GM23338 (cell line): Measurements from ENCODE around the gene MPRIP. TPM values are rescaled to one million over a fixed set of nuclear protein-coding genes. Genes with fewer than 3 reads are reported as not detected.
A peak's percentile ranks its signal among the peaks of the same experiment; 100 is the strongest.

Source experiments
- ATAC-seq: fragments of 200-7000 bp; cut with Tn5 transposase; 3 replicates; pipeline ENCODE4 v1.9.1; 2020
- DNase-seq: peaks from one replicate; pipeline ENCODE4 v3.0.0-alpha.2; 2015; ENCODE audit warnings: low spot score
- H2AFZ ChIP-seq: fragments of 200-600 bp; sonication (generic); 2 replicates; pipeline ENCODE4 v1.8.0; 2016; ENCODE audit warnings: antibody characterized with exemption, mild to moderate bottlenecking, moderate library complexity
- H3F3A ChIP-seq: fragments of 200-600 bp; sonication (generic); replicated peaks from 2 replicates; pipeline ENCODE4 v1.8.0; 2017; ENCODE audit warnings: antibody characterized with exemption, mixed run types, low read depth
- H3K27ac ChIP-seq: fragments of 200-600 bp; sonication (generic); 2 replicates; pipeline ENCODE4 v1.6.1; 2016; ENCODE audit warnings: low read depth
- H3K27me3 ChIP-seq: fragments of 200-600 bp; sonication (generic); 2 replicates; pipeline ENCODE4 v1.8.0; 2016; ENCODE audit warnings: mild to moderate bottlenecking, mixed run types, moderate library complexity; ENCODE audit not compliant: insufficient read depth
- H3K36me3 ChIP-seq: fragments of 200-600 bp; sonication (generic); 2 replicates; pipeline ENCODE4 v1.8.0; 2016; ENCODE audit warnings: mild to moderate bottlenecking; ENCODE audit not compliant: insufficient read depth
- H3K4me1 ChIP-seq: fragments of 200-600 bp; sonication (generic); 2 replicates; pipeline ENCODE4 v1.8.0; 2016; ENCODE audit warnings: mild to moderate bottlenecking, moderate library complexity; ENCODE audit not compliant: insufficient read depth
- H3K4me2 ChIP-seq: fragments of 200-600 bp; sonication (generic); 2 replicates; pipeline ENCODE4 v1.7.1; 2017; ENCODE audit warnings: mixed run types
- H3K4me3 ChIP-seq: fragments of 200-600 bp; sonication (generic); 2 replicates; pipeline ENCODE4 v1.6.1; 2016; ENCODE audit warnings: mixed run types
- H3K79me2 ChIP-seq: fragments of 200-600 bp; sonication (generic); replicated peaks from 2 replicates; pipeline ENCODE4 v1.8.0; 2017; ENCODE audit warnings: mild to moderate bottlenecking; ENCODE audit not compliant: insufficient read depth
- H3K9me2 ChIP-seq: fragments of 200-600 bp; sonication (generic); 2 replicates; pipeline ENCODE4 v1.8.0; 2017; ENCODE audit not compliant: insufficient read depth
- H4K20me1 ChIP-seq: fragments of 200-600 bp; sonication (generic); replicated peaks from 2 replicates; pipeline ENCODE4 v1.8.0; 2017; ENCODE audit warnings: mild to moderate bottlenecking; ENCODE audit not compliant: insufficient read depth
- H3K27ac Mint-ChIP-seq: 2 replicates; pipeline ENCODE4 v1.8.0; 2020; ENCODE audit warnings: inconsistent platforms, mild to moderate bottlenecking, moderate library complexity, mixed read lengths
- H3K27me3 Mint-ChIP-seq: 3 replicates; pipeline ENCODE4 v1.8.0; 2022; ENCODE audit warnings: low read depth, mild to moderate bottlenecking, moderate library complexity, mixed read lengths, inconsistent platforms; ENCODE audit not compliant: insufficient read depth, poor library complexity
- H3K36me3 Mint-ChIP-seq: 3 replicates; pipeline ENCODE4 v1.8.0; 2021; ENCODE audit warnings: low read depth, mild to moderate bottlenecking, inconsistent platforms, moderate library complexity, mixed read lengths
- H3K4me1 Mint-ChIP-seq: 3 replicates; pipeline ENCODE4 v1.8.0; 2020; ENCODE audit warnings: mild to moderate bottlenecking, inconsistent platforms, mixed read lengths
- H3K4me3 Mint-ChIP-seq: 3 replicates; pipeline ENCODE4 v1.8.0; 2021; ENCODE audit warnings: moderate library complexity, mild to moderate bottlenecking, inconsistent platforms, mixed read lengths
- H3K9me3 Mint-ChIP-seq: 3 replicates; pipeline ENCODE4 v1.8.0; 2020; ENCODE audit warnings: moderate library complexity, mild to moderate bottlenecking, inconsistent platforms, mixed read lengths
- POLR2AphosphoS5 ChIP-seq: IDR thresholded peaks from 2 replicates; pipeline ENCODE4 v1.6.1; 2016; ENCODE audit warnings: antibody characterized with exemption, low read depth
- long read RNA-seq: library from polyadenylated mRNA; unstranded; transcript quantifications from one replicate; pipeline ENCODE4 v2.0.0, GENCODE V29; 2020; ENCODE audit not compliant: unreplicated experiment
- polyA plus RNA-seq: library from polyadenylated mRNA; unstranded; fragments of >200 nt; fragmentation: Nextera tagmentation; extraction: Ambion mirVana; gene quantifications from 2 replicates; pipeline ENCODE4 v1.2.1, GENCODE V29; 2016
- total RNA-seq: library from RNA; depleted of rRNA; stranded (reverse); fragments of >200 nt; shearing (Covaris generic); gene quantifications from 2 replicates; pipeline ENCODE4 v1.2.3, GENCODE V29; 2014; rRNA removed
- TF ChIP-seq, protein P1 (sequence below): fragments of 250-450 bp; sonication (Bioruptor Pico); IDR thresholded peaks from 2 replicates; pipeline ENCODE4 v1.5.0; 2020; ENCODE audit warnings: mild to moderate bottlenecking, moderate library complexity

MPRIP gene, protein sequence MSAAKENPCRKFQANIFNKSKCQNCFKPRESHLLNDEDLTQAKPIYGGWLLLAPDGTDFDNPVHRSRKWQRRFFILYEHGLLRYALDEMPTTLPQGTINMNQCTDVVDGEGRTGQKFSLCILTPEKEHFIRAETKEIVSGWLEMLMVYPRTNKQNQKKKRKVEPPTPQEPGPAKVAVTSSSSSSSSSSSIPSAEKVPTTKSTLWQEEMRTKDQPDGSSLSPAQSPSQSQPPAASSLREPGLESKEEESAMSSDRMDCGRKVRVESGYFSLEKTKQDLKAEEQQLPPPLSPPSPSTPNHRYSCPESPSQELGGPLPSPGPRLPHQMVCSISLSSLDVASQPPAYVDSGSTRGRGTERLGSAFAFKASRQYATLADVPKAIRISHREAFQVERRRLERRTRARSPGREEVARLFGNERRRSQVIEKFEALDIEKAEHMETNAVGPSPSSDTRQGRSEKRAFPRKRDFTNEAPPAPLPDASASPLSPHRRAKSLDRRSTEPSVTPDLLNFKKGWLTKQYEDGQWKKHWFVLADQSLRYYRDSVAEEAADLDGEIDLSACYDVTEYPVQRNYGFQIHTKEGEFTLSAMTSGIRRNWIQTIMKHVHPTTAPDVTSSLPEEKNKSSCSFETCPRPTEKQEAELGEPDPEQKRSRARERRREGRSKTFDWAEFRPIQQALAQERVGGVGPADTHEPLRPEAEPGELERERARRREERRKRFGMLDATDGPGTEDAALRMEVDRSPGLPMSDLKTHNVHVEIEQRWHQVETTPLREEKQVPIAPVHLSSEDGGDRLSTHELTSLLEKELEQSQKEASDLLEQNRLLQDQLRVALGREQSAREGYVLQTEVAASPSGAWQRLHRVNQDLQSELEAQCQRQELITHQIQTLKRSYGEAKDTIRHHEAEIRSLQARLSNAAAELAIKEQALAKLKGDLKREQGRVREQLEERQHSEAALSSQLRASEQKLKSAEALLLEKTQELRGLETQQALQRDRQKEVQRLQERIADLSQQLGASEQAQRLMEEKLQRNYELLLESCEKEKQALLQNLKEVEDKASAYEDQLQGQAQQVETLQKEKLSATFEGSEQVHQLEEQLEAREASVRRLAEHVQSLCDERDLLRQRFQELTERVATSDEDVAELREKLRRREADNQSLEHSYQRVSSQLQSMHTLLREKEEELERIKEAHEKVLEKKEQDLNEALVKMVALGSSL (N-terminal part only)
- total RNA-seq (84.6 and 113 TPM in 2 replicates), polyA plus RNA-seq (36.5 and 39.3 TPM in 2 replicates)
- long read RNA-seq, partial matches to known transcripts, result 2 of 4 reads
- long read RNA-seq, other reads (novel, unspliced or antisense), result 2 of 4 reads

- Mint-ChIP-seq H3K27ac (no peak within 1 kb of the TSS), H3K36me3 (peaks cover 11% of the 10 kb centered on the region), H3K27me3 (peaks cover 22% of the 10 kb centered on the region), H3K4me3 (peak within 1 kb of the TSS; percentile 97), H3K4me1 (peaks cover 35% of the 10 kb centered on the region), H3K9me3 (no peaks in the 10 kb centered on the region)
- Histone ChIP-seq H3K4me1 (peaks cover 30% of the 10 kb centered on the region), H3F3A (no peaks in the 10 kb centered on the region), H2AFZ (peak within 1 kb of the TSS; percentile 98), H3K36me3 (no peaks in the 10 kb centered on the region), H3K27ac (no peak within 1 kb of the TSS), H3K27me3 (peaks cover 5% of the 10 kb centered on the region; the same call in 1 of the 2 replicates), H4K20me1 (peaks cover 38% of the 10 kb centered on the region), H3K4me3 (peak within 1 kb of the TSS; percentile 94), H3K4me2 (peak within 1 kb of the TSS; percentile 98), H3K79me2 (peaks cover 44% of the 10 kb centered on the region), H3K9me2 (no peaks in the 10 kb centered on the region)
- DNase-seq (no peak), ATAC-seq (no peak)
- TF ChIP-seq, protein P1, sequence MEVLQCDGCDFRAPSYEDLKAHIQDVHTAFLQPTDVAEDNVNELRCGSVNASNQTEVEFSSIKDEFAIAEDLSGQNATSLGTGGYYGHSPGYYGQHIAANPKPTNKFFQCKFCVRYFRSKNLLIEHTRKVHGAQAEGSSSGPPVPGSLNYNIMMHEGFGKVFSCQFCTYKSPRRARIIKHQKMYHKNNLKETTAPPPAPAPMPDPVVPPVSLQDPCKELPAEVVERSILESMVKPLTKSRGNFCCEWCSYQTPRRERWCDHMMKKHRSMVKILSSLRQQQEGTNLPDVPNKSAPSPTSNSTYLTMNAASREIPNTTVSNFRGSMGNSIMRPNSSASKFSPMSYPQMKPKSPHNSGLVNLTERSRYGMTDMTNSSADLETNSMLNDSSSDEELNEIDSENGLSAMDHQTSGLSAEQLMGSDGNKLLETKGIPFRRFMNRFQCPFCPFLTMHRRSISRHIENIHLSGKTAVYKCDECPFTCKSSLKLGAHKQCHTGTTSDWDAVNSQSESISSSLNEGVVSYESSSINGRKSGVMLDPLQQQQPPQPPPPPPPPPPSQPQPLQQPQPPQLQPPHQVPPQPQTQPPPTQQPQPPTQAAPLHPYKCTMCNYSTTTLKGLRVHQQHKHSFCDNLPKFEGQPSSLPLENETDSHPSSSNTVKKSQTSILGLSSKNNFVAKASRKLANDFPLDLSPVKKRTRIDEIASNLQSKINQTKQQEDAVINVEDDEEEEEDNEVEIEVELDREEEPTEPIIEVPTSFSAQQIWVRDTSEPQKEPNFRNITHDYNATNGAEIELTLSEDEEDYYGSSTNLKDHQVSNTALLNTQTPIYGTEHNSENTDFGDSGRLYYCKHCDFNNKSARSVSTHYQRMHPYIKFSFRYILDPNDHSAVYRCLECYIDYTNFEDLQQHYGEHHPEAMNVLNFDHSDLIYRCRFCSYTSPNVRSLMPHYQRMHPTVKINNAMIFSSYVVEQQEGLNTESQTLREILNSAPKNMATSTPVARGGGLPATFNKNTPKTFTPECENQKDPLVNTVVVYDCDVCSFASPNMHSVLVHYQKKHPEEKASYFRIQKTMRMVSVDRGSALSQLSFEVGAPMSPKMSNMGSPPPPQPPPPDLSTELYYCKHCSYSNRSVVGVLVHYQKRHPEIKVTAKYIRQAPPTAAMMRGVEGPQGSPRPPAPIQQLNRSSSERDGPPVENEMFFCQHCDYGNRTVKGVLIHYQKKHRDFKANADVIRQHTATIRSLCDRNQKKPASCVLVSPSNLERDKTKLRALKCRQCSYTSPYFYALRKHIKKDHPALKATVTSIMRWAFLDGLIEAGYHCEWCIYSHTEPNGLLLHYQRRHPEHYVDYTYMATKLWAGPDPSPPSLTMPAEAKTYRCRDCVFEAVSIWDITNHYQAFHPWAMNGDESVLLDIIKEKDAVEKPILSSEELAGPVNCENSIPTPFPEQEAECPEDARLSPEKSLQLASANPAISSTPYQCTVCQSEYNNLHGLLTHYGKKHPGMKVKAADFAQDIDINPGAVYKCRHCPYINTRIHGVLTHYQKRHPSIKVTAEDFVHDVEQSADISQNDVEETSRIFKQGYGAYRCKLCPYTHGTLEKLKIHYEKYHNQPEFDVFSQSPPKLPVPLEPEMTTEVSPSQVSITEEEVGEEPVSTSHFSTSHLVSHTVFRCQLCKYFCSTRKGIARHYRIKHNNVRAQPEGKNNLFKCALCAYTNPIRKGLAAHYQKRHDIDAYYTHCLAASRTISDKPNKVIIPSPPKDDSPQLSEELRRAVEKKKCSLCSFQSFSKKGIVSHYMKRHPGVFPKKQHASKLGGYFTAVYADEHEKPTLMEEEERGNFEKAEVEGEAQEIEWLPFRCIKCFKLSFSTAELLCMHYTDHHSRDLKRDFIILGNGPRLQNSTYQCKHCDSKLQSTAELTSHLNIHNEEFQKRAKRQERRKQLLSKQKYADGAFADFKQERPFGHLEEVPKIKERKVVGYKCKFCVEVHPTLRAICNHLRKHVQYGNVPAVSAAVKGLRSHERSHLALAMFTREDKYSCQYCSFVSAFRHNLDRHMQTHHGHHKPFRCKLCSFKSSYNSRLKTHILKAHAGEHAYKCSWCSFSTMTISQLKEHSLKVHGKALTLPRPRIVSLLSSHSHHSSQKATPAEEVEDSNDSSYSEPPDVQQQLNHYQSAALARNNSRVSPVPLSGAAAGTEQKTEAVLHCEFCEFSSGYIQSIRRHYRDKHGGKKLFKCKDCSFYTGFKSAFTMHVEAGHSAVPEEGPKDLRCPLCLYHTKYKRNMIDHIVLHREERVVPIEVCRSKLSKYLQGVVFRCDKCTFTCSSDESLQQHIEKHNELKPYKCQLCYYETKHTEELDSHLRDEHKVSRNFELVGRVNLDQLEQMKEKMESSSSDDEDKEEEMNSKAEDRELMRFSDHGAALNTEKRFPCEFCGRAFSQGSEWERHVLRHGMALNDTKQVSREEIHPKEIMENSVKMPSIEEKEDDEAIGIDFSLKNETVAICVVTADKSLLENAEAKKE (CRISPR knock-in tag), result no peak
- TF ChIP-seq POLR2AphosphoS5, result 0 out of 2 replicates have a peak, but pooled peaks have one; percentile 28
These were observed at the start of gene MPRIP for GRCh38 chr17:17042384-17042736. TSS of gene MPRIP (plus strand) at chr17:17042457. CDS start at chr17:17042849, 392 bp downstream.
